HG03139 (cell line): Measurements from ENCODE around the gene NUBP2.

Experiments
- ATAC-seq: cut with Tn5 transposase; IDR thresholded peaks from one replicate; pipeline ENCODE4 v1.9.1; 2021; ENCODE audit not compliant: unreplicated experiment

The NUBP2 gene

GRCh38 chr16:1758923-1759322, 23.8 kb upstream of the NUBP2 start:
- ATAC-seq: no peak

DNA sequence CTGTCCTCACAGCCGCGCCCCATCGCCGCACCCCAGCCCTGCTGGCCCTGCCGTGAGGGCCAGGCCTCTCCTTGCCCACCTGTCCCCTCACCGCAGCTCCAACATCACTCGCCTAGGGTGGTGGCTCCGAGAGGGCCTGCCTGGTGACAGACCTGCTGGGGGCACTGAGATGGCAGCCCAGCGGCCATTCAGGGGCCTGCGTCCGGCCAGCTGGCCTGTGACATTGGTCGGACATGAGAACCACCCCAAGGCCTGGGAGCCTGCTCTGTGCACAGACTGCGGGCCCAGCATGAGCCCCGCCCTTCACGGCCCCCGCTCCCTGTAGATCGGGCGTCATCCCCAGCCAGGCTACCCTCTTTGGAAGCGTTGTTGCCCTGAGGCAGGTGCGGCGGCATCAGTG, 23.2 kb upstream of the NUBP2 start:
- no peak for ATAC-seq

GRCh38 chr16:1760911-1761310, 21.8 kb upstream of the NUBP2 start:
- ATAC-seq: no peak

DNA sequence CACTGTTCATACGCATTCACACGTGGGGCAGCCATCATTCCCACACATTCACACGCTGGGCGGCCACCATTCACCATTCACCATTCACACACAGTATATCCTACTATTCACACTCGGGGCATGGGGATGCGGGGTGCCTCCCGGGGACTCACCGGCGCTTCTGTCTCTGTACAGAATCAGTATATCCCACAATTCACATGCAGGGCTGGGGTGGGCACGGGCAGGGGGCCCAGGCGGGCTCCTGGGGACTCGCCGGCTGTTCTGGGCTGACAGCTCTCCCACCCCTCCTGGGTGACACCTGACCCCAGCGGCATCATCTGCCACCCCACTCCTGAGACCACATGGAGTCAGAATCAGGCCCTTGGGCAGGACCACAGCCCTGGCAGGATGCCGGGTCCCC, 21.0 kb upstream of the NUBP2 start:
- ATAC-seq: no peak

DNA sequence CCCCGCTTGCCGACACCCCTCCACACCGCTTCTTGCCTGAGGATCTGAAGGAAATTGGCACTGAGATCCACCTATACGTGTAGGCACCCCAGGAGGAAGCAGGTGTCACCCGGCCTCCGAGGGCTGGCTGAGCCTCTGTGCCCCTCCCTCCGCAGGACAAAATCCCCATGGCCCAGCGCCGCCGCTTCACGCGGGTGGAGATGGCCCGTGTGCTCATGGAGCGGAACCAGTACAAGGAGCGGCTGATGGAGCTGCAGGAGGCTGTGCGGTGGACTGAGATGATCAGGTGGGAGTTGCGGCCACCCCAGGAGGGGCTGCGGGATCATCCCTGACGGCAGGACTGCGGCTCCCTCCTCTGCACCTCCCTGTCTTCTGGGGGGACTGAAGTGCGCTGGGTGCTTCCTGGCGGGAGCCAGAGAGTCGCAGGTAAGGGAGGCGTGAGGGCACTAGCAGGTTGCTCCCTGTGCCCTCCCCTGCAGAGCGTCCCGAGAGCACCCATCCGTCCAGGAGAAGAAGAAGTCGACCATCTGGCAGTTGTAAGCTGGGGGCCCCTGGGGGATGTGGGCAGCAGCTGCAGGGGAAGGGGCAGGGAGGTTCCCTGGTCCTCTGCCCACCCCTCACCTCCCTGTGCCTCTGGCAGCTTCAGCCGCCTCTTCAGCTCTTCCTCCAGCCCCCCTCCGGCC, 20.4 kb upstream of the NUBP2 start:
- no peak for ATAC-seq

DNA sequence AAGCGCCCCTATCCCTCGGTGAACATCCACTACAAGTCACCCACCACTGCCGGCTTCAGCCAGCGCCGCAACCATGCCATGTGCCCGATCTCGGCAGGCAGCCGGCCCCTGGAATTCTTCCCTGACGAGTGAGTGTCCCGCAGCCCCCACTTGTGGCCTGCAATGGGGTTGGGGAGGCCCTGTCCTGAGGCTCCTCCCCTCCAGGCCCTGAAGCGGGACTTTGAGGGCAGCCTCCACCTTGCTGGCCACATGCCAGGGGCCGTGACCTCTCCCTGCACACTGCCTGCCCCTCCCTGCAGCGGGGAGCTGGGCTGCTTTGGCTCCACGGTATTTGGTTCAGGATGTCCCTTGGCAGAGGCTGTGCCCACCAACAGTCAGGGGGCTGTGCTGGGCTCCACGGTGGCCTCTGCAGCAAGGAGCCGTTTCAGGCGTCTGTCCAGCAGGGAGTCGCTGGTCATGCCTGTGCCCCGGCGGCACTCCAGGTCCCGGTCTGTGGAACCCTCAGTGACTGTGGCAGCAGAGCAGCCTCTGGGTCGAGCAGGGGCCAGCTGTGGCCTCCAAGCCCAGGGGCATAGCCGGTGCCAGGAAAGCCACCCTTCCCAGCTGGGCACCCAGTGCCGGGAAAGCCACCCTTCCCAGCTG, 19.8 kb upstream of the NUBP2 start:
- ATAC-seq: no peak

GRCh38 chr16:1763521-1764511, 18.9 kb upstream of the NUBP2 start:
- no peak for ATAC-seq

DNA sequence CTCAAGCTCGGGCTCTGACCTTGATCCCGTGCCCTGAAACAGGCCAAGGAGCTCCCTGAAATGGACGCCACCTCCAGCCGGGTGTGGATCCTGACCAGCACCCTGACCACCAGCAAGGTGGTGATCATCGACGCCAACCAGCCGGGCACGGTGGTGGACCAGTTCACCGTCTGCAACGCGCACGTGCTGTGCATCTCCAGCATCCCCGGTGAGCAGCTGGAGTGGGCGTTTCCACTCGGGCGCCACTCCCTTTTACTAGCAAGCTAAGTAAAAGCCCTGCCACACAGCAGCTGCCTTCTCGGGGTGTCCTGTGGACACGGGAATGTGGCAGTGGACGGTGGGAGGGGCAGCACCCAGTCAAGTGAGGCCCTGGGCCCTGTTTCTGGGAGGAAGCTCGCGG, 17.8 kb upstream of the NUBP2 start:
- ATAC-seq: no peak

DNA sequence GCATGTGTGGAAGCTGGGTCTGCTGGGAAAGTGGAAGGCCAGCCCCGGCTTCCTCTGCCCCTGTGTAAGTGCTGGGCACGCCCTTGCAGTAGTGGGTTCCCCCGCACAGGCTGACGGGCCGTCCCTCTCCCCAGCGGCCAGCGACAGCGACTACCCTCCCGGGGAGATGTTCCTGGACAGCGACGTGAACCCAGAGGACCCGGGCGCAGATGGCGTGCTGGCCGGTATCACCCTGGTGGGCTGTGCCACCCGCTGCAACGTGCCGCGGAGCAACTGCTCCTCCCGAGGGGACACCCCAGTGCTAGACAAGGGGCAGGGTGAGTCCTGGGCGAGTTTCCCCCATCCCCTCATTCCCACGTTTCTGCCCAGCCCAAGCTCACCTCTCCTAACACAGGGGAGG, 16.9 kb upstream of the NUBP2 start:
- ATAC-seq: no peak

- no peak for ATAC-seq
Measured at GRCh38 chr16:1766231-1766630, 16.5 kb upstream of the NUBP2 start.

GRCh38 chr16:1766701-1767100, 16.1 kb upstream of the NUBP2 start:
- ATAC-seq: no peak

- ATAC-seq: no peak
Measured at GRCh38 chr16:1767116-1767994, 15.4 kb upstream of the NUBP2 start.

GRCh38 chr16:1768061-1768766, 14.5 kb upstream of the NUBP2 start:
- no peak for ATAC-seq

GRCh38 chr16:1768767-1769401, 13.9 kb upstream of the NUBP2 start:
- ATAC-seq: no peak

DNA sequence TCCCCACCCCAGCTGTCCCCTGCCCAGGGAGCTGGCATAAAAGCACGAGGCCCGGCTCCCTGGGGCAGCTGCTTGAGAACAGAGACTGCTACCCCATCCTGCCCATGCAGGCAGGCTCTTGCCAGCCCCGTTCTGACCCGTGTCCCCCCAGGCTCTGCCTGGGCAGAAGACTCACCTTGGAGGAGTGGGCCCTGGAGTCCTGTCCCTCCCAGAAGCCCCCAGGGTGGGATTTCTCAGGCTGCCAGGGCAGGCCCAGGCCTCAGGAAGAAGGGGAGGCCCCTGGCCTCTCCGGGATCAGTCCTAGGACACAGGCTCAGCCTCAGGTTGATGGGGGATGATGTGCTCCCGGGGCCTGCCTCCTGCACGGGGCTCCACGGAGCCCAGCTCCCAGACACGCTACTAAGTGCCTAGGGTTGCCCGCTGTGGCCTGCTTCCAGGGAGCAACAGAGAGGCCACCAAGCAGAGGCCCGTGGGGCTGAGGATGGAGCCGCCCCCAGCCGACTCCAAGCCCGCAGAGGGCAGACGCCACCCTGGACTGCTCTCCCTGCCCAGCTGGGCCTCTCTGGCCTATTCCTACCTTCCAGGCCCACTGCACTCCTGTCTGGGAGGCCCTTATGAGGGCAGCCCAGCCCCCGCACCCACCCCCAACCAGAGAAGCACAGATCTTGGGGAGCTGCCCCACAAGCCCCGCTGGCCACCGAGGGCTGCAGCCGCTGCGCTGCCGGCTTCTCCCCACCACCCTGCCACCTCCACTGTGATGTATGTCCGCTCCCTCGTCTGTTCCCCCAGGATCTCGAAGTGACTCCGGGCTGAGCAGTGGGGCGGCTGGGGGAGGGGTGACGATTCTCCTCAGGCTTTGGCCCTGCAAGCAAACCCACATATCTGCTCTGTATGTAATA, 13.1 kb upstream of the NUBP2 start:
- no peak for ATAC-seq

GRCh38 chr16:1770328-1771187, 12.2 kb upstream of the NUBP2 start:
- ATAC-seq: no peak

GRCh38 chr16:1771188-1771863, 11.4 kb upstream of the NUBP2 start, which contains the start of gene NME3:
NME3 (minus strand) TSS chr16:1771543; CDS start chr16:1771534, 9 bp downstream.
- no peak for ATAC-seq
